Neural crest cell (in vitro differentiated cells): ENCODE results near the gene FMN1. TPM values are rescaled to one million over a fixed set of nuclear protein-coding genes. Genes with fewer than 3 reads are reported as not detected.

Source experiments
- DNase-seq: peaks from one replicate; pipeline ENCODE4 v3.0.0; 2021; ENCODE audit warnings: low read depth, mixed read lengths, low spot score
- H3K27ac Mint-ChIP-seq: one replicate; pipeline ENCODE4 v1.8.0; 2021; ENCODE audit warnings: mild to moderate bottlenecking, mixed read lengths; ENCODE audit not compliant: unreplicated experiment
- H3K27me3 Mint-ChIP-seq: 2 replicates; pipeline ENCODE4 v1.8.0; 2021; ENCODE audit warnings: low read depth, mild to moderate bottlenecking, mixed read lengths
- H3K36me3 Mint-ChIP-seq: 2 replicates; pipeline ENCODE4 v1.8.0; 2021; ENCODE audit warnings: low read depth, mild to moderate bottlenecking, mixed read lengths
- H3K4me1 Mint-ChIP-seq: 2 replicates; pipeline ENCODE4 v1.8.0; 2021; ENCODE audit warnings: mixed read lengths
- H3K4me3 Mint-ChIP-seq: one replicate; pipeline ENCODE4 v1.8.0; 2021; ENCODE audit warnings: mild to moderate bottlenecking, mixed read lengths
- H3K9me3 Mint-ChIP-seq: 2 replicates; pipeline ENCODE4 v1.8.0; 2021; ENCODE audit warnings: mixed read lengths
- total RNA-seq: library from RNA; stranded (reverse); gene quantifications from 2 replicates; pipeline ENCODE4 v1.2.1, GENCODE V29; 2021
- TF ChIP-seq, protein P1 (sequence below): fragments of 200-600 bp; sonication (generic); conservative IDR thresholded peaks from 2 replicates; pipeline ENCODE4 v1.5.0; 2021; ENCODE audit warnings: antibody characterized with exemption, mild to moderate bottlenecking

Gene FMN1
- total RNA-seq, 1 donor from 2014 or later = 0.70 TPM

DNA sequence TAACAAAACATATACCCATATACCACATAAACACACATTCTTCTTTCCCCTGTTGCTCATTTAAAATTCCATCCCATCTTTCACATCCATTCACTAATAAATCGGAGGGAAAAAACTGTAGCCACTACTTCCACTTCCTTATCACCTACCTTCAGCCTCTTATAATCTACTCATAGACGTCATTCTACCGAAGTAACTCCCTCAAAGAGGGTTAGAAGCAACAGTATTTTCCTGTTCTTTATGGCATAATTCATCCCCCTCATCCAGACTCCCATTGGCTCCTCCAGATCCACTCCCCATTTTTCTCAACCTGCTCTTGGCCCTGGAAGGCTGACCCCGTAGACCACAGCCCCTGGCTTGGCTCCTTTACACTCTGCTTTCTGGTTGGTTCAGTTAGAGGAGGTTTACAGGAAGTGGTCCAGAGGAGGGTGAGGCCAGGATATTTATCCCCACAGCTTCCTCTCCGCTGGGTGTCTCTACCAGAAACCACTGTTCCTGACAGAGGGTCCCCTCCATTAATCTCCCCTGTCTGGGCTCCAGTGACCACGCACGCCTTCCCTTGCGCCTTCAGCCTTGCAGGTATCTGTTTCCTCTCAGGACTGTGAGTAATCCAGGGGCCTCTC lies 46.3 kb downstream of the FMN1 start:
- Mint-ChIP-seq H3K36me3 (no peaks in the 10 kb centered on the region), H3K9me3 (no peaks in the 10 kb centered on the region), H3K4me3 (no peak overlapping the region), H3K4me1 (peaks cover 13% of the 10 kb centered on the region), H3K27ac (no peak overlapping the region), H3K27me3 (no peaks in the 10 kb centered on the region)
- DNase-seq = no peak
- TF ChIP-seq, protein P1, sequence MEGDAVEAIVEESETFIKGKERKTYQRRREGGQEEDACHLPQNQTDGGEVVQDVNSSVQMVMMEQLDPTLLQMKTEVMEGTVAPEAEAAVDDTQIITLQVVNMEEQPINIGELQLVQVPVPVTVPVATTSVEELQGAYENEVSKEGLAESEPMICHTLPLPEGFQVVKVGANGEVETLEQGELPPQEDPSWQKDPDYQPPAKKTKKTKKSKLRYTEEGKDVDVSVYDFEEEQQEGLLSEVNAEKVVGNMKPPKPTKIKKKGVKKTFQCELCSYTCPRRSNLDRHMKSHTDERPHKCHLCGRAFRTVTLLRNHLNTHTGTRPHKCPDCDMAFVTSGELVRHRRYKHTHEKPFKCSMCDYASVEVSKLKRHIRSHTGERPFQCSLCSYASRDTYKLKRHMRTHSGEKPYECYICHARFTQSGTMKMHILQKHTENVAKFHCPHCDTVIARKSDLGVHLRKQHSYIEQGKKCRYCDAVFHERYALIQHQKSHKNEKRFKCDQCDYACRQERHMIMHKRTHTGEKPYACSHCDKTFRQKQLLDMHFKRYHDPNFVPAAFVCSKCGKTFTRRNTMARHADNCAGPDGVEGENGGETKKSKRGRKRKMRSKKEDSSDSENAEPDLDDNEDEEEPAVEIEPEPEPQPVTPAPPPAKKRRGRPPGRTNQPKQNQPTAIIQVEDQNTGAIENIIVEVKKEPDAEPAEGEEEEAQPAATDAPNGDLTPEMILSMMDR = no peak

DNA sequence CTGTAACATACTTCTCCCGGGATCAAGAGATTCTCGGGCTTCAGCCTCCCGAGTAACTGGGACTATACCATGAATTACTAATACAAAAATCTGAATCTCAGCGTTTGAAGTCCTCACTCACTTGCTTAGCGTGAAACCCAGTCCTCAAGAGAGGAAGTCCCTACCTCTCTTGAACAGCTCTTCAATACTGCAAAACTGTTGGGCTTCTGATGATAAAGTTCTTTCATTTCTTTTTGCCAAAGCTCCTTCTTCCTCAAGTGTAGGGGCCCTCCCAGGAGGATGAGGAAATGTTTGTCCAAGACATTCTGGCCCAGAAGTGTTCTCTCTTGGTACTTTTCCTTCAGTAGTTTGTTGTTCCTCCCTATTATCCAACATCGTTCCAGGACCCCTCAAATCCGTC lies 48.5 kb downstream of the FMN1 start:
- Mint-ChIP-seq H3K27me3 (no peaks in the 10 kb centered on the region), H3K9me3 (no peaks in the 10 kb centered on the region), H3K4me1 (no peaks in the 10 kb centered on the region), H3K4me3 (no peak overlapping the region), H3K36me3 (no peaks in the 10 kb centered on the region), H3K27ac (no peak overlapping the region)
- DNase-seq = no peak
- TF ChIP-seq, protein P1 = no peak

DNA sequence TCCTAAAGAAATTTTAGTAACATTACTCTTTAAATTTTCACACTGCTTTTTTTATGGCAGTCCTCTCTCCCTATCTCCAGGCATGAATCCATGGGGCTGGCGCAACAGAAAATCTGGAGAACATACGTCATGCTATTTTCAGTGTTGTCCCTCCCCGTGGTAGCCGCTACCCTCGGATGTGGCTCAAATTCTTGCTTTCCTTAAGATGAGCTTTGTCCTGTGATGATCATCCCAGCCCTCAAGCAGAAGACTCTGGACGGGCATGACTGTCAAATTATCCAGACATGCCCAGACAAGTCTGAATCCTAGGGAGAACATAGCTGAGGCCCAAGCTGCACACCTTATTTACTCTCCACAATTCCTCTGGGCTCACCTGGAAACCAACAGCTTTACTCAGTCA lies 49.1 kb downstream of the FMN1 start:
- H3K27me3 Mint-ChIP-seq = no peaks in the 10 kb centered on the region
- no peaks in the 10 kb centered on the region for H3K4me1 Mint-ChIP-seq
- H3K9me3 Mint-ChIP-seq = no peaks in the 10 kb centered on the region
- DNase-seq = no peak
- TF ChIP-seq, protein P1 = no peak
- H3K27ac Mint-ChIP-seq = no peak overlapping the region
- H3K4me3 Mint-ChIP-seq = no peak overlapping the region
- H3K36me3 Mint-ChIP-seq = no peaks in the 10 kb centered on the region

DNA sequence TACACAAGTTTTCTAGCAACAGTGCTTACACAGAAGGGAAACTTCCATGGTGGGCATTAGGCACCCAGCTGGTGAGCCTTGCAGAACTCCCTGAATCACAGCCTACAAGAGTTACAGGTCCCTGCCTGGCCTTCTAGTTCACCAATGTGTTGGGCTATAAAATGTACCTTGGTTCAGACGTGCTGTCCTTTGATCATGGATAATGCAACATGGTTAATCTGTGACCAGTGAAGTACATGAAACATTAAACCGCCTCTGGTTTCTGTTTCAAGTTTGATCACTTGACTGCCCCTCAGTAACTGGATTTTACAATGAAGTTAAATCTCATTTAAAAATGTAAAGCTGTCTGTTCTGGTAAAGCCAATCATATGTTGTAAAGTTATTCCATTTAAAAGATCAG lies 51.8 kb downstream of the FMN1 start:
- Mint-ChIP-seq H3K36me3 (no peaks in the 10 kb centered on the region), H3K4me1 (no peaks in the 10 kb centered on the region), H3K27me3 (no peaks in the 10 kb centered on the region), H3K27ac (no peak overlapping the region), H3K4me3 (no peak overlapping the region), H3K9me3 (no peaks in the 10 kb centered on the region)
- TF ChIP-seq, protein P1 = no peak
- no peak for DNase-seq

DNA sequence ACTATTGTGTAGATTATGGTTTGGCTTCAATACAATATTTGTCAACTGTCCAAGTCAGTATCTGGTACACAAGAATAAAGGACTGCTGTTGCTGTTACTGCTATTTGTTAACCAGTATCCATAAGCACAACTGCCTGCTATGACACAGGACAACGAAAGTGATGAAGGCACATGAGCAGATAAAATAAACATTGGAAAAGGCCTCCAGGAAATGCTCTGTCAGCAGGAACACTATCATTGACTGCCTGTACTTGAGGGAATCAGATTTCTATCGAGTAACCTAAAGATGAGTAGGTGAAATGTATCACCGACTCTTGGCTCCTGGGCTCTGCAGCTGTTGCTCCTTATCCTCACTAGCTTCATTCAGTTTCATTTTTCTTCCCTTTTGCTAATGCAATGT lies 56.5 kb downstream of the FMN1 start:
- no peak for DNase-seq
- TF ChIP-seq, protein P1 = no peak
- Mint-ChIP-seq H3K36me3 (no peaks in the 10 kb centered on the region), H3K4me1 (no peaks in the 10 kb centered on the region), H3K4me3 (no peak overlapping the region), H3K27ac (no peak overlapping the region), H3K9me3 (no peaks in the 10 kb centered on the region), H3K27me3 (no peaks in the 10 kb centered on the region)
